ENCODE measurements around the gene MOSMO. TPM values are rescaled to one million over a fixed set of nuclear protein-coding genes. Genes with fewer than 3 reads are reported as not detected.

MOSMO gene
- total and polyA plus RNA-seq, 4 donors, result 3.9 to 13.6 (median 4.5) TPM

DNA sequence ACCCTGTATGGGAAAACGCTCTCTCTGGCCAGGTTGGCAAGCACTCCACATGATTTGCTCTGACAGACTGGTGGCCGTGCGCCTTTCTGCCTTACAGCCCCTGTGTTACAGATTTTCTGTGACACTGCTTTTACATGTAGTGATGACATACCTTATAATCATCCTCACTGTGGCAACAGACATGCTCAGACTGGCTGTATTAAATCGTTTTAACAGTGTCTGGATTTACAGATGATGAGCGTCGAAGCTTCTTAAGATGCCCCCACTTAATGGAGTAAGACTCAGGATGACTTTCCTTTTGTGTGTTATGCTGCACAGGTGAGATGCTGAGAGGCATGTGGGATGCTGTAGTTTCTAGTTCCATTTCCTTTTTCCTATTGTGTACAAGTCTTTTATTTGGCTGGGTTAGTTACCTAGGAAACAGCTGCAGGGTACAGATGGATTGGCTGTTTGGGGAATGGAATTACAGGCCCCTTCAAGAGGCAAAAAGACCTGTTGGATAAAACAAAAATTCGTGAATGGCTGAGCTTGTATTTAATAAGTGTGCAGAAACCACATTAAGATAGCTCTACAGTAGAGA, 63.5 kb downstream of the MOSMO start:
- Histone ChIP-seq H3K4me1 (ENCODE audit: control insufficient read depth in 4 of 4, insufficient read depth in 4 of 4, low read length in 3 of 4) (no peaks in the 10 kb centered on the region), H3K27ac (ENCODE audit: low read depth in 1 of 2, low read length in 2 of 2) (no peak overlapping the region), H3K27me3 (ENCODE audit: control insufficient read depth in 4 of 4, insufficient read depth in 4 of 4, low read length in 3 of 4) (no peaks in the 10 kb centered on the region), H3K36me3 (ENCODE audit: control insufficient read depth in 4 of 4, insufficient read depth in 3 of 4, low read depth in 1 of 4, low read length in 3 of 4) (peaks cover 0 to 2% (median 0%) of the 10 kb centered on the region in 4 donors), H3K9me3 (ENCODE audit: control insufficient read depth in 4 of 4, low read length in 3 of 4) (peaks cover 0 to 2% (median 0%) of the 10 kb centered on the region in 4 donors), H3K9ac (ENCODE audit: low read depth in 1 of 2, low read length in 2 of 2) (no peak overlapping the region), H3K4me3 (ENCODE audit: low read depth in 1 of 3, low read length in 3 of 3) (no peak overlapping the region)
- no peak for DNase-seq (ENCODE audit: low spot score)
- 95% methylated on average over 7 of the region's 7 CpGs for WGBS
- TF ChIP-seq NR2F2 (IDR thresholded peaks at IDR 0.05), result no peak
- no peak for TF ChIP-seq FOXA2 (IDR thresholded peaks at IDR 0.05)
- TF ChIP-seq SP1 (IDR thresholded peaks at IDR 0.05), result no peak
- no peak for TF ChIP-seq GABPA (IDR thresholded peaks at IDR 0.05 in 1 of 2, conservative IDR thresholded peaks at IDR 0.05 in 1 of 2)
- TF ChIP-seq HNF4A (conservative IDR thresholded peaks at IDR 0.05), result no peak
- no peak for TF ChIP-seq EGR1 (IDR thresholded peaks at IDR 0.05; ENCODE audit: low read depth in 2 of 2)
- TF ChIP-seq, protein P1, sequence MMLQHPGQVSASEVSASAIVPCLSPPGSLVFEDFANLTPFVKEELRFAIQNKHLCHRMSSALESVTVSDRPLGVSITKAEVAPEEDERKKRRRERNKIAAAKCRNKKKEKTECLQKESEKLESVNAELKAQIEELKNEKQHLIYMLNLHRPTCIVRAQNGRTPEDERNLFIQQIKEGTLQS (IDR thresholded peaks at IDR 0.05), result no peak
- TF ChIP-seq TAF1 (conservative IDR thresholded peaks at IDR 0.05), result no peak
- no peak for TF ChIP-seq JUND (IDR thresholded peaks at IDR 0.05)
- TF ChIP-seq FOXA1 (IDR thresholded peaks at IDR 0.05), result no peak
- TF ChIP-seq ZBTB33 (IDR thresholded peaks at IDR 0.05), result no peak
- no peak for TF ChIP-seq YY1 (IDR thresholded peaks at IDR 0.05)
- no peak for TF ChIP-seq RXRA (IDR thresholded peaks at IDR 0.05)
- no peak for TF ChIP-seq MAX (IDR thresholded peaks at IDR 0.05)
- no peak for TF ChIP-seq REST (IDR thresholded peaks at IDR 0.05)
- TF ChIP-seq, protein P2, sequence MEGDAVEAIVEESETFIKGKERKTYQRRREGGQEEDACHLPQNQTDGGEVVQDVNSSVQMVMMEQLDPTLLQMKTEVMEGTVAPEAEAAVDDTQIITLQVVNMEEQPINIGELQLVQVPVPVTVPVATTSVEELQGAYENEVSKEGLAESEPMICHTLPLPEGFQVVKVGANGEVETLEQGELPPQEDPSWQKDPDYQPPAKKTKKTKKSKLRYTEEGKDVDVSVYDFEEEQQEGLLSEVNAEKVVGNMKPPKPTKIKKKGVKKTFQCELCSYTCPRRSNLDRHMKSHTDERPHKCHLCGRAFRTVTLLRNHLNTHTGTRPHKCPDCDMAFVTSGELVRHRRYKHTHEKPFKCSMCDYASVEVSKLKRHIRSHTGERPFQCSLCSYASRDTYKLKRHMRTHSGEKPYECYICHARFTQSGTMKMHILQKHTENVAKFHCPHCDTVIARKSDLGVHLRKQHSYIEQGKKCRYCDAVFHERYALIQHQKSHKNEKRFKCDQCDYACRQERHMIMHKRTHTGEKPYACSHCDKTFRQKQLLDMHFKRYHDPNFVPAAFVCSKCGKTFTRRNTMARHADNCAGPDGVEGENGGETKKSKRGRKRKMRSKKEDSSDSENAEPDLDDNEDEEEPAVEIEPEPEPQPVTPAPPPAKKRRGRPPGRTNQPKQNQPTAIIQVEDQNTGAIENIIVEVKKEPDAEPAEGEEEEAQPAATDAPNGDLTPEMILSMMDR (IDR thresholded peaks at IDR 0.05; ENCODE audit: low read depth, low read length, missing input control), result no peak
- no peak for TF ChIP-seq RAD21 (IDR thresholded peaks at IDR 0.05)
- TF ChIP-seq HNF4G (IDR thresholded peaks at IDR 0.05), result no peak

Data from liver (tissue), 9 donors.